Tibial artery (tissue), 4 donors: ENCODE data around the gene SACS.

Experiments
- DNase-seq, 2 donors: peaks; one replicate each; pipeline ENCODE4 v3.0.0-alpha.2; 2019
- H3K27ac ChIP-seq, 2 donors: fragments of 200-600 bp; sonication (generic) in 1 of 2; 1 replicate in 1 of 2; 2 replicates in 1 of 2; pipeline ENCODE4 v1.5.1; 2018 to 2019; ENCODE audit warnings: mild to moderate bottlenecking in 1 of 2
- H3K27me3 ChIP-seq, 2 donors: fragments of 200-600 bp; sonication (generic) in 1 of 2; one replicate each; pipeline versions ENCODE4 v1.5.1 to v1.6.0; 2016 to 2019
- H3K36me3 ChIP-seq, 3 donors: fragments of 200-600 bp; sonication (generic) in 2 of 3; one replicate each; pipeline ENCODE4 v1.5.1; 2016 to 2019; ENCODE audit warnings: mild to moderate bottlenecking in 2 of 3
- H3K4me1 ChIP-seq, 4 donors: fragments of 200-600 bp; sonication (generic) in 2 of 4; 1 replicate in 3 of 4; 2 replicates in 1 of 4; pipeline ENCODE4 v1.5.1; 2016 to 2019
- H3K4me3 ChIP-seq, 2 donors: fragments of 200-600 bp; sonication (generic) in 1 of 2; 1 replicate in 1 of 2; 2 replicates in 1 of 2; pipeline ENCODE4 v1.5.1; 2018 to 2019; ENCODE audit warnings: mild to moderate bottlenecking in 2 of 2
- H3K9me3 ChIP-seq, 3 donors: fragments of 200-600 bp; sonication (generic) in 1 of 3; one replicate each; pipeline ENCODE4 v1.5.1; 2016 to 2019
- intact Hi-C: fragments of 100-400 bp; cut with DNase I; formaldehyde crosslinking; loops from one replicate; pipeline ENCODE4 v1.15.0; 2023; ENCODE audit warnings: low total_unique reads
- TF ChIP-seq, protein P1 (sequence below), 2 experiments: fragments of 200-600 bp in 1 of 2; fragments of 450-650 bp in 1 of 2; IDR thresholded peaks; one replicate each; pipeline ENCODE4 v1.5.1; 2017 to 2019; ENCODE audit warnings: antibody characterized with exemption in 2 of 2, mild to moderate bottlenecking in 1 of 2, moderate library complexity in 1 of 2

Gene SACS

DNA sequence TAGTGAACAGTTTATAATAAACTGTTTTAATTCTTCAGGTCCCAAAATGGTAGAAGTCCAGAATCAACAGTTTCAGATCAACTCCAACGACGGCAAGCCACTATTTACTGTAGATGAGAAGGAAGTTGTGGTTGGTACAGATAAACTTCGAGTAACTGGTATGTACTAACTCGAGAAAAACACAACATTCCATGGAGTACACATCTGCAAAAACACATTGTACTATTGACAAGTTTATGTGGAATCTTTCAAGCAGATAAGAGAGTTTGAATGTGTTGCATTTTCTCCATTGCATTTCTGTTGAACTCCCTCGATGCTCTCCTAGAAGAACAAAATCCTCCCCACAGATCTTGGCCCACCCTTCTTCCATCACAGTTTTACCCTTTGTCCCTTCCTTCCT, 154.2 kb downstream of the SACS start:
- no peak for DNase-seq
- Histone ChIP-seq H3K4me1 (no peaks in the 10 kb centered on the region), H3K4me3 (no peak overlapping the region), H3K27ac (no peak overlapping the region), H3K36me3 (no peaks in the 10 kb centered on the region), H3K27me3 (no peaks in the 10 kb centered on the region), H3K9me3 (no peaks in the 10 kb centered on the region)
- TF ChIP-seq, protein P1, sequence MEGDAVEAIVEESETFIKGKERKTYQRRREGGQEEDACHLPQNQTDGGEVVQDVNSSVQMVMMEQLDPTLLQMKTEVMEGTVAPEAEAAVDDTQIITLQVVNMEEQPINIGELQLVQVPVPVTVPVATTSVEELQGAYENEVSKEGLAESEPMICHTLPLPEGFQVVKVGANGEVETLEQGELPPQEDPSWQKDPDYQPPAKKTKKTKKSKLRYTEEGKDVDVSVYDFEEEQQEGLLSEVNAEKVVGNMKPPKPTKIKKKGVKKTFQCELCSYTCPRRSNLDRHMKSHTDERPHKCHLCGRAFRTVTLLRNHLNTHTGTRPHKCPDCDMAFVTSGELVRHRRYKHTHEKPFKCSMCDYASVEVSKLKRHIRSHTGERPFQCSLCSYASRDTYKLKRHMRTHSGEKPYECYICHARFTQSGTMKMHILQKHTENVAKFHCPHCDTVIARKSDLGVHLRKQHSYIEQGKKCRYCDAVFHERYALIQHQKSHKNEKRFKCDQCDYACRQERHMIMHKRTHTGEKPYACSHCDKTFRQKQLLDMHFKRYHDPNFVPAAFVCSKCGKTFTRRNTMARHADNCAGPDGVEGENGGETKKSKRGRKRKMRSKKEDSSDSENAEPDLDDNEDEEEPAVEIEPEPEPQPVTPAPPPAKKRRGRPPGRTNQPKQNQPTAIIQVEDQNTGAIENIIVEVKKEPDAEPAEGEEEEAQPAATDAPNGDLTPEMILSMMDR (IDR thresholded peaks at IDR 0.05) = no peak
- intact Hi-C loops = no loop called here
